Epithelial cell of proximal tubule (primary cell): Measurements from ENCODE around the gene GLT8D1. TPM values are rescaled to one million over a fixed set of nuclear protein-coding genes. Genes with fewer than 3 reads are reported as not detected.

Experiments used
- DNase-seq: peaks from one replicate; pipeline ENCODE4 v3.0.0-alpha.2; 2011; ENCODE audit warnings: low read depth
- H3K4me3 ChIP-seq: 2 replicates; pipeline ENCODE4 v1.5.1; 2011; ENCODE audit warnings: low read depth, mild to moderate bottlenecking, low read length
- CTCF ChIP-seq: conservative IDR thresholded peaks from 2 replicates; pipeline ENCODE4 v1.5.1; 2012; ENCODE audit warnings: low read depth, mild to moderate bottlenecking, low read length
- total RNA-seq: library from RNA; depleted of rRNA; stranded (reverse); fragments of >200 nt; gene quantifications from 2 replicates; pipeline ENCODE4 v1.2.3, GENCODE V29; 2015

The GLT8D1 gene
- total RNA-seq, 1 donor from 2014 or later: 59.2 TPM

DNA sequence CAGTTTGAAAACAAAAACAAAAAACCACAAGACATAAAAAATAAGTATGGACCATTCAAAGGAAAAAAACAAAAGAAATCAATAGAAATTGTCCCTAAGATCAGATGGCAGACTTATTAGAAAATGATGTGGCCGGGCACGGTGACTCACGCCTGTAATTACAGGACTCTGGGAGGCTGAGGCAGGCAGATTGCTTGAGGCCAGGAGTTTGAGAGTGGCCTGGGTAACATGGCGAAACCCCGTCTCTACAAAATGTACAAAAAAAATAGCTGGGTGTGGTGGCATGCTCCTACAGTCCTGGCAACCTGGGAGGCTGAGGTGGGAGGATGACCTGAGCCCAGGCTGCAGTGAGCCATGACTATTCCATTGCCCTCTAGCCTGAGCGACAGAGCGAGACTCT, 16.9 kb upstream of the GLT8D1 start:
- no peak overlapping the region for H3K4me3 ChIP-seq
- no peak for TF ChIP-seq CTCF
- no peak for DNase-seq

- TF ChIP-seq CTCF: no peak
- no peak for DNase-seq
- H3K4me3 ChIP-seq: no peak overlapping the region
Measured at GRCh38 chr3:52721730-52722008, 16.1 kb upstream of the GLT8D1 start.

GRCh38 chr3:52721002-52721729, 15.6 kb upstream of the GLT8D1 start:
- H3K4me3 ChIP-seq: no peak overlapping the region
- no peak for DNase-seq
- no peak for TF ChIP-seq CTCF

DNA sequence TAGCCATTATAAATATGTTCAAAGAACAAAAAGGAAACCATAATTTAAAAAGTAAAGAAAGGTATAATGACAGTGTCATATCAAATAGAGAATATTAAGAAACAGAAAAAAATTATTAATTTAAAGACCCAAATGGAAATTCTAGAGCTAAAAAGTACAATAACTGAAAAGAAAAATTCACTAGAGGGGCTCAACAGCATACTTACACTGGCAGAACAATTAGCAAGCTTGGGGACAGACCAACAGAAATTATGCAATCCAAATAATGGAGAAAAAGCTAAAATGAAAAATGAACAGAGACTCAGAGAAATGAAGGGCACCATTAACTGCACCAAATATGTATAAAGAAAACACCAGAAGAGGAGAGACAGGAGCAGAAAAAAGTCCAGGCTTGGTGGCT, 14.0 kb upstream of the GLT8D1 start:
- no peak overlapping the region for H3K4me3 ChIP-seq
- DNase-seq: no peak
- no peak for TF ChIP-seq CTCF

DNA sequence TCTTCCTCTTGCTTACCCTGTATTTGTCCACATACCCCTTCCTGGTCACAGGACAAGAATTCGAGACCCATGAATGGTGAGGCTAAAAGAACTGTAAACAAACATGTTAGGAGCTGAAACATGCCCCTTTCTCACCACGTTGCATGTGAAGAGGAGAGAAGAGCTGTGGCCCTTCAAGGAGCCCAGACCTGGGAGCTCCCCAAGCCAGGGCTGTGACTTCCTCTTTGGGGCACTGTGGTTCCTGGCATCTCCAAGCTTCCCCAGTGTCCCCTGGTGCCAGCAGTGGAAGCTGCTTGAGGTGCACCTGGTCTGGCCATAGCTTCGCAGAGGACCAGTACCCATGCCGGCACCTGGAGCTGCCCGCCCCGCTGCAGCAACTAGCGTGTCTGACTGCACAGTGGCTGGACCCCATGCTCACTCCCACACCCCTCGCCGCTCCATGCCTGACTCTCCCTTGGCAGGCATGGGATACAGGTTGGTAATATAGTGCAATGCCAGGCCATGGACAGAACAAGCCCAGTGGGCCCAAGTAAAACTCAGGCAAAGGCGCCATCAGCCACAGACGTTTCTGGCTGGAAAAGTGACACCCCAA, 10.2 kb upstream of the GLT8D1 start:
- no peak for TF ChIP-seq CTCF
- DNase-seq: no peak
- H3K4me3 ChIP-seq: no peak overlapping the region

DNA sequence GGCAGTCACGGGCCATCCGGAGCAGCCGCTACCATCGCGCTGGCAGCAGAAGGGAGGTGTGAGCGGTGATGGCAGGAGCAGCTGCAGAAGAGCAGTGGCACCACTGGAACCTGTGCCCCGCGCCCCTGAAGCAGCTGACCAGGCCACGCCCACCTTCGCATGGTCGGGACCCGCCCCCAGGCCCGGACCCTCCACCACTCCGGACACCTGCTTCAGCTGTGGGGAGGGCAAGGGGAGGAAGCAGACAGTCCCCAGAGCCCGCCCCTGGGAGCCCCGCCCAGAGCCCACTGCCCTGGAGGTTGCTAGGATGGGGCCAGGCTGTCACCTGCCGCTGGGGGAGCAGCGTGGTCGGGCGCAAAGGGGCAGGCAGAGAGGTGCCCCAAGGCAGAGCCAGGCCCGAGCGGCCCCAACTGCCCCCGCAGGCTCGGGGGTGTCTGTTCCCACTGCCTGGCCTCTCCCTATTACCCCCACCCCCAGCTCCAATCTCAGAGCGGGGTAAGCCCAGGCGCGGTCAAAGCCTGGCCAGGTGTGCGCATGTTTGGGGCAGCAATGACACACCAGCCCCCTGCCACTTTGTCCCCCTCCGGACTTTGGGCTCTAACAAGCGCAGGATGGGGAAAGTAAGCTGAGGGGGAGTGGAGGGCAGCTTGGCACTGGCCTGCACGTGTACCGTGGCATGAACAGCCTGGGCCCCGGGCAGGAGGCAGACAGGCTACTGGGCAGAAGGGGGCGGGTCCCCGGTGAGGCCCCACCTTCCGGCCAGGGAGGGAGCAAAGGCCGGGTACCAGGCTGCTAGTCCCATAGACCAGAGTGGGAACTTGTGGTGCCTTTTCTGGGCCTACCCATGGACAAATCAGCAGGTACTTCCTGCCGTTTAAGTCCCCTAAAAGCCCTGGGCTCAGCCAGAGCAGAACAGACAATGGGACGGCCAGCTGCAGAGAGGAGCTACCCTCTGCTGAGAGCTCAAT, 9.0 kb upstream of the GLT8D1 start:
- no peak for TF ChIP-seq CTCF
- peak overlapping the region; percentile 35 for H3K4me3 ChIP-seq
- DNase-seq: no peak
